Osteocyte (in vitro differentiated cells): ENCODE data around the gene TNFSF9. TPM values are rescaled to one million over a fixed set of nuclear protein-coding genes. Genes with fewer than 3 reads are reported as not detected.

ENCODE experiments used
- DNase-seq: peaks from one replicate; pipeline ENCODE4 v3.0.0; 2021; ENCODE audit warnings: mixed read lengths; ENCODE audit not compliant: unreplicated experiment; ENCODE audit errors: extremely low spot score
- H3K27ac Mint-ChIP-seq: one replicate; pipeline ENCODE4 v1.8.0; 2021; ENCODE audit warnings: mild to moderate bottlenecking, mixed read lengths; ENCODE audit not compliant: unreplicated experiment
- H3K27me3 Mint-ChIP-seq: one replicate; pipeline ENCODE4 v1.8.0; 2021; ENCODE audit warnings: mixed read lengths; ENCODE audit not compliant: unreplicated experiment
- H3K36me3 Mint-ChIP-seq: one replicate; pipeline ENCODE4 v1.8.0; 2021; ENCODE audit warnings: mixed read lengths; ENCODE audit not compliant: unreplicated experiment
- H3K4me1 Mint-ChIP-seq: one replicate; pipeline ENCODE4 v1.8.0; 2021; ENCODE audit warnings: mixed read lengths; ENCODE audit not compliant: unreplicated experiment
- H3K4me3 Mint-ChIP-seq: one replicate; pipeline ENCODE4 v1.8.0; 2021; ENCODE audit warnings: mild to moderate bottlenecking, moderate library complexity, mixed read lengths; ENCODE audit not compliant: unreplicated experiment
- H3K9me3 Mint-ChIP-seq: one replicate; pipeline ENCODE4 v1.8.0; 2021; ENCODE audit warnings: mixed read lengths; ENCODE audit not compliant: unreplicated experiment
- total RNA-seq: library from RNA; stranded (reverse); gene quantifications from 2 replicates; pipeline ENCODE4 v1.2.1, GENCODE V29; 2021
- TF ChIP-seq, protein P1 (sequence below): fragments of 200-600 bp; sonication (generic); IDR thresholded peaks from 2 replicates; pipeline ENCODE4 v1.5.0; 2021; ENCODE audit warnings: antibody characterized with exemption, mild to moderate bottlenecking, moderate library complexity

TNFSF9 gene
- total RNA-seq, 1 donor from 2014 or later = 1.5 TPM

DNA sequence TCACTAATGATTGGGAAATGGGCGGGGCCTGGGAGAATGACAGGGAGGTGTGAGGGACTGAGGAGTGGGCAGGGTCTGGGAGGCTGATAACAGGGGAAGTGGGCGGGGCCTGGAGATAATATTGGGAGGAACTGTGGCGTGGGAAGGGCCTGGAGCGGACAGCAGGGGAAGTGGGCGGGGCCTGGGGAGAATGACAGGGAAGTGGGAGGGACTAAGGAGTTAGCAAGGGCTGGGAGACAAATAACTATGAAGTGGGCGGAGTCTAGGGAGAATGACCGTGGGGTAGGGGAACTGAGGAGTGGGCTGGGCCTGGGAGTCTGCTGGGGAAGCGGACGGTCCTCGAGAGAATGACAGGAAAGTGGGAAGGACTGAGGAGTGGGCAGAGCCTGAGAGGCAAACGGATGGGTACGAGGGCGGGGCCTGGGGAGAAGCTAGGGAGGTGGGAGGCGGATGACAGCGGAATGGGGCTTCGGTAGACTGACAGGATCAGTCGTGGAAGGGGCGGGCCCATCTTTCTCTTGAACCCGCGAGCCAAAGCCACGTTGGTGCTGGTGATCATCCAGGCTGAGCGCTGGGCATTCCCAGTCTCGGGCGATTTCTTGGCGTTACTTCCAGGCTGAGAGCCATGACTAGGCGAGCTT is 14.7 kb upstream of the TNFSF9 start:
- no peaks in the 10 kb centered on the region for H3K27me3 Mint-ChIP-seq
- no peaks in the 10 kb centered on the region for H3K36me3 Mint-ChIP-seq
- H3K9me3 Mint-ChIP-seq = no peaks in the 10 kb centered on the region
- peaks cover 17% of the 10 kb centered on the region for H3K4me1 Mint-ChIP-seq
- peak overlapping the region; percentile 95 for H3K27ac Mint-ChIP-seq
- peak; percentile 90 for DNase-seq
- TF ChIP-seq, protein P1, sequence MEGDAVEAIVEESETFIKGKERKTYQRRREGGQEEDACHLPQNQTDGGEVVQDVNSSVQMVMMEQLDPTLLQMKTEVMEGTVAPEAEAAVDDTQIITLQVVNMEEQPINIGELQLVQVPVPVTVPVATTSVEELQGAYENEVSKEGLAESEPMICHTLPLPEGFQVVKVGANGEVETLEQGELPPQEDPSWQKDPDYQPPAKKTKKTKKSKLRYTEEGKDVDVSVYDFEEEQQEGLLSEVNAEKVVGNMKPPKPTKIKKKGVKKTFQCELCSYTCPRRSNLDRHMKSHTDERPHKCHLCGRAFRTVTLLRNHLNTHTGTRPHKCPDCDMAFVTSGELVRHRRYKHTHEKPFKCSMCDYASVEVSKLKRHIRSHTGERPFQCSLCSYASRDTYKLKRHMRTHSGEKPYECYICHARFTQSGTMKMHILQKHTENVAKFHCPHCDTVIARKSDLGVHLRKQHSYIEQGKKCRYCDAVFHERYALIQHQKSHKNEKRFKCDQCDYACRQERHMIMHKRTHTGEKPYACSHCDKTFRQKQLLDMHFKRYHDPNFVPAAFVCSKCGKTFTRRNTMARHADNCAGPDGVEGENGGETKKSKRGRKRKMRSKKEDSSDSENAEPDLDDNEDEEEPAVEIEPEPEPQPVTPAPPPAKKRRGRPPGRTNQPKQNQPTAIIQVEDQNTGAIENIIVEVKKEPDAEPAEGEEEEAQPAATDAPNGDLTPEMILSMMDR = no peak
- peak overlapping the region; percentile 98 for H3K4me3 Mint-ChIP-seq

DNA sequence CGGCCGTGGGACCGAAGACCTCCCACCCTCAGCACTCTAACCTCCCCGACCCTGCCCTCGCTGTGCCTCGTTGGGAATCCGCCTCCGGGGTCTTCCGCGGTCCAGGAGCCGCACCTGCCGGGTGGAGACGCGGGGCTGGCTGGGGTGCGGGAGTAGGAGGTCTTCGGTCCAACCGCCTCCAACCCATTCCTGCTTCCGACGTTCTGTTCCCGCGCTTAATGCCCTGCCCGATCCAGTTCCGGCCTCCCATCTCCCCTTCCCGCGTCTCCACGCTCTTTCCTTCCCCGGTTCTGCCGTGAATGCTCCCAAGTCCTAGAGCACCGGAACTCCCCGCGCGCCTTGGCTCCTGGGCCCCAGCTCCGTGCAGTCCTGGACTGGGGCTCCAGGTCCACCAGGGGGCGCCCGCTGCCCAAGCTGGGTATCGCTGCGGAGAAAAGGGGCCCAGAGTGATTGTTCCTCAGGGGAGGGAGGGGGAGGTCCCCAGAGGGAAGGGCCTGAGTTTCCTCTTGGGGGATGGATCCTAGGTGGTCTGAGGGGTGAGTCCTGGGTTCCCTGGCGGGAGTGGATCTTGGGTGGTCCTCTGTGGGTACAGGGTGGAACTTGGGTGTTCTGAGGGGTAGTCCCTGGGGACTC is 14.1 kb upstream of the TNFSF9 start:
- Mint-ChIP-seq H3K4me3 (peak overlapping the region; percentile 98), H3K9me3 (no peaks in the 10 kb centered on the region), H3K4me1 (peaks cover 17% of the 10 kb centered on the region), H3K27me3 (no peaks in the 10 kb centered on the region), H3K36me3 (no peaks in the 10 kb centered on the region), H3K27ac (peak overlapping the region; percentile 95)
- TF ChIP-seq, protein P1 = peak; percentile 98
- peak; percentile 97 for DNase-seq

DNA sequence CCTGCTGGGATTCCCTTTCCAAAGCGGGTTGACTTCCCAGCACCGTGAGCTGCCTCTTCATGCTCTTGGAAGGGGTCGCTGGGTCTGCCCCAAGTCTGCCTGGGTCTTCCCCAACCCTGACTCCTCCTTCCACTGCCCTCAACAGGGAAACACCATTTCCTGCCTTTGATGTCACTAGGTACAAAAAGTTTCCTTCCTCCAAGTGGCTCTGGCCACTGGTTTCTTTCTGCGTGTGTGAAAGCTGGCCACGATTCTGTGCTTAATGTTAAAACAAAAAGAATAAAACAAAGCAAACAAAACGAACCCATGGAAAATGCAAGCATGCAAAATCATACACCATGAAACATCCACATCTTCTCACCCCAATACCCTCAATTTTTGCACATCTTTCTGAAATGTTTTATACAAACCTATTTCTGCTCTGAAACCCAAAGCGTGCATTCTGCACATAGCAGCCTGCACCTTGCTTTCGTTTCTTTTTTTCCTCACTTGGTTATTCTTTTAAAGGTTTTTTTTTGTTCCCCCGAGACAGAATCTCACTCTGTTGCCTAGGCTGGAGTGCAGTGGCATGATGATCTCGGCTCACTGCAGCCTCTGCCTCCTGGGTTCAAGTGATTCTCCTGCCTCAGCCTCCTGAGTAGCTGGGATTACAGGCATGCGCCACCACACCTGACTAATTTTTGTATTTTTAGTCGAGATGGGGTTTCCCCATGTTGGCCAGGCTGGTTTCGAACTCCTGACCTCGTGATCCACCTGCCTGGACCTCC is 12.5 kb upstream of the TNFSF9 start:
- no peaks in the 10 kb centered on the region for H3K36me3 Mint-ChIP-seq
- no peak overlapping the region for H3K4me3 Mint-ChIP-seq
- TF ChIP-seq, protein P1 = no peak
- no peak overlapping the region for H3K27ac Mint-ChIP-seq
- DNase-seq = no peak
- H3K4me1 Mint-ChIP-seq = peaks cover 17% of the 10 kb centered on the region
- no peaks in the 10 kb centered on the region for H3K9me3 Mint-ChIP-seq
- no peaks in the 10 kb centered on the region for H3K27me3 Mint-ChIP-seq

DNA sequence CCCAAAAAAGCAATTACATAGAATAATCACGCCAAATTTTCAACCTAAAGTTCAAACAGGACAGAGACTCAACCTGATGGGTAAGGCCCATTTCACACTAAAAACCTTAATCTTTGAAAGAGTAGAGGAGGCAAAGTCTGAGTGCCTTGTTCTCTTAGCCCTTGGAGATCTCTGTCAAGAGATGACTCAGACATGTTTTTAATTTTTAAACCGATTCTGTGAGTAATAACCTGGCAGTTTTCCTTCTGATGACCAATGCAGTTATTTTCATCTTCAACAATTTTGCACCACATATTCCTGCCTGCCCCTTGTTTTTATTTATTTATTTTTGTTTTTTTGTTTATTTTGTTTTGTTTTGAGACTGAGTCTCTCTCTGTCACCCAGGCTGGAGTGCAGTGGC is 11.5 kb upstream of the TNFSF9 start:
- TF ChIP-seq, protein P1 = no peak
- H3K9me3 Mint-ChIP-seq = no peaks in the 10 kb centered on the region
- no peak for DNase-seq
- H3K27me3 Mint-ChIP-seq = no peaks in the 10 kb centered on the region
- H3K27ac Mint-ChIP-seq = no peak overlapping the region
- no peak overlapping the region for H3K4me3 Mint-ChIP-seq
- no peaks in the 10 kb centered on the region for H3K36me3 Mint-ChIP-seq
- H3K4me1 Mint-ChIP-seq = peaks cover 17% of the 10 kb centered on the region
